HG02852 (cell line): ENCODE results near the gene MANBA.
"Not testable (repeated sequence)": the region's sequence is repeated elsewhere in the genome, so short reads cannot be mapped to it uniquely, and the experiment has no call there.

Source experiments
- ATAC-seq: cut with Tn5 transposase; IDR thresholded peaks from one replicate; pipeline ENCODE4 v1.9.1; 2021; ENCODE audit warnings: mild to moderate bottlenecking, moderate library complexity; ENCODE audit not compliant: unreplicated experiment

Gene MANBA

DNA sequence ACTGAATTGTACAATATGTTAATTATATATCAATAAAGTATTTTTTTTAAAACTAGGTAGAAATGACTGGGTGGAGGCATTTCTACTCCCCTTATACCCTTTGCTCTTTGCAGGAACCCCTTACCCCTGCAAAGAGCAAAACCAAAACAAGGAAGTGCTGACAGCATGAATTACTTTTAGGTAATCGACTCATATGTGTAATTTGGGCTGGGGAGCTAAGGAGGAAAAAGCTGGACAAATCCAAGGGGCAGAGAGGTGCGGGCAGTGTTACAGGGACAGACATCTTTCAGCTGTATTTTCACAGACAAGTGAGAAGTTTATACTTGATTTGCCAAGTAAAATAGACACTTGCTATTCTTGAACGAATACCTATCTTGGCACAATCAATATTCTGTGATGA, 35.5 kb downstream of the MANBA start:
- ATAC-seq: no peak

DNA sequence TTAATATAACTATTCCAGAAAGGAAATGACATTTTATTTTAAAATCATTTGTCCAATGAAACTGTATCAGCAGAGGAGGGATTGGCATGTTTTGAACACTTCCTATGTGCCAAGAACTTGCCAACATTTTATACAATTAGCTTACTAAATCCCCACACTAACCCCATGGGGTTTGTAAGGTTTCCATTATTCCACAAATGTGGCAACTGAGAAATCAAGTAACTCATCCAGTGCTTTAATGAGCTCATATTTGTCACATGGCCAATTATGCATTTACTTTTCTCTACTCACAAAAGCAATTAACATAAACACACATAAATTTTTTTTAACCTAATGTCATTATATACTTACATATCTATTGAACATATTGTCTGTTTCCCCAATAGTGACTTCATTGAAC, 37.3 kb downstream of the MANBA start:
- ATAC-seq: no peak

DNA sequence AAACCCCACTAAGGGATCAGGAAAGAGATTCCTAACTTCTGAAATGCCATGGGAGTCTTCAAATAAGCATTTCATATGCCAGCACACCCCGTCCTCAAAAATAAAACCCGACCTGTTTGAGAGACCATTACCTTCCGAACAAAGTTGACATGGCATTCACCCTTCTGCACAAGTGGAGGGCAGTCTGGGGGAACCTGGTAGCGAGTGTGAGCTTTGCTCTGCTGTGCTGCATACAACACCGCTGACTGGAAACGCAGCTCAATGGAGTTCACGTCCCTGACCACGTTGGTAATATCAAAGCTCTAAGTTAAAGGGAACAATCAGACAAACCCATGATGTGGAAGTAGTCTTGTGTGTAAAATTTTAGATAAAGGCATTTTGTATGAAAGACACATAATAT, 38.0 kb downstream of the MANBA start:
- no peak for ATAC-seq

DNA sequence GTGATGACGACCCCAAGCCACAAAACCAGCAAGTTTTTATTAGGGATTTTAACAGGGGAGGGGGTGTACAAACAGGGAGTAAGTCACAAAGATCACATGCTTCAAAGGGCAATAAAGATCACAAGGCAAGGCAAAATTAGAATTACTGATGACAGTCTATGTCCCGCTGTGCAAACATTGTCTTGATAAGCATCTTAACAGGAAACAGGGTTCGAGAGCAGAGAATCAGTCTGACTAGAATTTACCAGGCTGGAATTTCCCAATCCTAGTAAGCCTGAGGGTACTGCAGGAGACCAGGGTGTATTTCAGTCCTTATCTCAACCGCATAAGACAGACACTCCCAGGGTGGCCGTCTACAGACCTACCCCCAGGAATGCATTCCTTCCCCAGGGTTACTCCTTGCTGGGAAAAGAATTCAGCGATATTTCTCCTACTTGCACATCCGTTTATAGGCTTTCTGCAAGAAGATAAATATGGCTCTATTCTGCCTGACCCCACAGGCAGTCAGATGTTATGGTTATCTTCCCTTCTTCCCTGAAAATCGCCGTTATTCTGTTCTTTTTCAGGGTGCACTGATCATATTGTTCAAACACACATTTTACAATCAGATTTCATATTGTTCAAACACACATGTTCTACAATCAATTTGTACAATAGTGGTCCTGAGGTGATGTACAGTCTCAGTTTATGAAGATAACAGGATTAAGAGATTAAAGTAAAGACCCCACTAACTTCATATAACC, 41.8 kb downstream of the MANBA start:
- not testable (repeated sequence) for ATAC-seq

DNA sequence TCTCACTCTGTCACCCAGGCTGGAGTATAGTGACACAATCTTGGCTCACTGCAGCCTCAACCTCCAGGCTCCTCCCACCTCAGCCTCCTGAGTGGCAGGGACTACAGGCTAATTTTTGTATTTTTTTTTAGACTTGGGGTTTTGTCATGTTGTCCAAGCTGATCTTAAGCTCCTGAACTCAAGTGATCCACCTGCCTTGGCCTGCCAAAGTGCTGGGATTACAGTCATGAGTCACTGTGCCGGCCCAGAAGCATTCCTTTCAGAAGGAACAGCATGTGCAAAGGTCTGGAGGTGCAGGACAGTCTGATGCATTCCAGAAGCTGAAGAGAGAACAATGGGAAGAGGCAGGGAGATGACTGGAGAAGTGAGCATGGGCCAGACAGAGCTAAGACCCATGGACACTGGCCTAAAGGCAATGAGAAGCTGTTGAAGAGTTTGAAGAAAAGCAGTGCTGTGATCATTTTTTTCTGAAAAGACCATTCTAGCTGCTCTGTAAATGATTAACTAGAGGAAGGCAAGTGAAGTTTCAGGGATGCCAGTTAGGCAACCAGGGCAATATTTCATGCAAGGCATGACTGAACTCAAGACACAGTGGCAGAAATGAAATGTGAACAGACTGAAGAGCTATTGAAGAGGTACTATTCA, 43.2 kb downstream of the MANBA start:
- ATAC-seq: no peak

DNA sequence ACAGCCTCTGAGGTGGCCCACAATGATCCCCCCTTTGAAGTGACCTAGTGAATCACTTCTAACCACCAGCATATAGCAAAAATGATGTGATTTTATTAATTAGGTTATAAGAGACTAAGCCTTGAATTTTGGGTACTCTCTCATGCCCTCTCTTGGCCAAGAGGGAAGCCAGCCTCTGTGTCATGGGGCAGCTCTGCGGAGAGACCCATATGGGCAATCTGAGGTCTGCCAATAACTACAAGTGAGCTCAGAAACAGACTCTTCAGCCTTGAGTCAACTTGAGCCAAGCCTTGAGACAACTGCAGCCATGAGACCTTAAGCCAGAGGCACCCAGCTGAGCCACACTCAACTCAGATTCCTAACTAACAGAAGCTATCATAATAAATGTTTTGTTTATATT, 45.7 kb downstream of the MANBA start:
- no peak for ATAC-seq

DNA sequence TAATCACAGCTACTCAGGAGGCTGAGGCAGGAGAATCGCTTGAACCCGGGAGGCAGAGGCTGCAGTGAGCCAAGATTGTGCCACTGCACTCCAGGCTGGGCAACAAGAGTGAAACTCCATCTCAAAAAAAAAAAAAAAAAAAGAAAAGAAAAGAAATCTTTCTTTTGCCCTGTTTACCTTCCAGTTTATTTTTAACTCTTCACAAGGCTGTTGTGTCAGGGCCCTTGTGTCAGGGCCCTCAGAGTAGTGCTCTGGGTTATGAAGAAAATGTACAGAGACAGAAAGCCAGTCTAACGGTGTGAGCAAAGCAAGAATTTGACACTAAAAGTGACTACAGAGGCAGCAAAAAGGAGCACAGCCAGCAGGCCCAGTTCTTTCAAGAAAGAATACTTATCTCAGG, 47.0 kb downstream of the MANBA start:
- ATAC-seq: not testable (repeated sequence)

DNA sequence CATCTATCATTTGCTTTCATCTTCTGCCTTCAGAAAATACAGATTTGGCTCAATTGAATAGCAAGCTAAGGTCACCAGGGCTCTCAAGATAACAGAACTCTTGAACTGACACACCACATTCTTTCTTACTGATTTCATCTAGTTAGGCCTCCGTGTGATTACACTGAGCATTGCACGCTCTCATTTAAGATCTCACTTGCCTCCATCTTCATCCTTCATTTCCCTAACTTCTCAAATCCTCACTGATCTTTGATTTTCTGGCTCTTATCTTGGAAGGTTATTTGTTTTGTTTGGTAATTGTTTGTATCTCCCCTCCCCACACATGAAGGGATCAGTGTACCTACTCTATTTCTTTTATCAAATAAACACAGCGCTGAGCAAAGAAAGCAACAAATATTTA, 47.7 kb downstream of the MANBA start:
- no peak for ATAC-seq

DNA sequence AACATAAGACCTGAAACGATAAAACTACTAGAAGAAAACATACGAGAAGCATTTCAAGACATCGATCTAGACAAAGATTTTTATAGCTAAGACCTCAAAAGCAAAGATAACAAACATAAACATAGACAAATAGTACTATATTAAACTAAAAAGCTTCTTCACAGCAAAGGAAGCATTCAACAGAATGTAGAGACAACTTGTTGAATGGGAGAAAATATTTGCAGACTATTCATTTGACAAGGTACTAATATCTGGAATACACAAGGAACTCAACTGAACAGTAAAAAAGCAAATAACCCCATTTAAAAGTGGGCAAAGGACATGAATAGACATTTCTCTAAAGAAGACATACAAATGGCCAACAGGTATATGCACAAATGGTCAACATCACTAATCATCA, 49.8 kb downstream of the MANBA start:
- ATAC-seq: no peak

DNA sequence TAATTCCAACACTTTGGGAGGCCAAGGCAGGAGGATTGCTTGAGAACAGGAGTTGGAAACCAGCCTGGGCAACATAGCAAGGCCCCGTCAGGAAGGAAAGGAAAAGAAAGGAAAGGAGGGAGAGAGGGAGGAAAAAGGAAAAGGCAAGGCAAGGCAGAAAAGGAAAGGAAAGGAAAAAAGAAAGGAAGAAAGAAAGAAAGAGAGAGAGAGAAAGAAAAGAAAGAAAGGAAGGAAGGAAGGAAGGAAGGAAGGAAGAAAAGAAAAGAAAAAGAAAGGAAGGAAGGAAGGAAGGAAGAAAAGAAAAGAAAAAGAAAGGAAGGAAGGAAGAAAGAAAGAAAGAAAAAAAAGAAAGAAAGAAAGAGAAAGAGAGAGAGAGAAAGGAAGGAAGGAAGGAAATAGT, 51.7 kb downstream of the MANBA start:
- ATAC-seq: not testable (repeated sequence)

DNA sequence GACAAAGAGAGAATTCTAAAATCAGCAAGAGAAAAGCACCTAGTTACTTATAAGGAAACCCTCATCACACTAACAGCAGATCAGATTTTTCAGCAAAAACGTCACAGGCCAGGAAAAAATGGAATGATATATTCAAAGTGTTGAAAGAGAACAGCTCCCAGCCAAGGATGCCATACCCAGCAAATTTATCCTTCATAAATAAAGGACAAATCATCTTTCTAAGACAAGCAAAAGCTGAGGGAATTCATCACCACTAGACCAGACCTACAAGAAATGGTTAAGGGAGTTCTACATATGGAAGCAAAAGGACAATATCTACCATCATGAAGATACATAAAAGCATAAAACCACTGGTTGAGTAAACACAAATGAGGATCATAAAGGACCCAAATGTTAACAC, 53.6 kb downstream of the MANBA start:
- no peak for ATAC-seq

DNA sequence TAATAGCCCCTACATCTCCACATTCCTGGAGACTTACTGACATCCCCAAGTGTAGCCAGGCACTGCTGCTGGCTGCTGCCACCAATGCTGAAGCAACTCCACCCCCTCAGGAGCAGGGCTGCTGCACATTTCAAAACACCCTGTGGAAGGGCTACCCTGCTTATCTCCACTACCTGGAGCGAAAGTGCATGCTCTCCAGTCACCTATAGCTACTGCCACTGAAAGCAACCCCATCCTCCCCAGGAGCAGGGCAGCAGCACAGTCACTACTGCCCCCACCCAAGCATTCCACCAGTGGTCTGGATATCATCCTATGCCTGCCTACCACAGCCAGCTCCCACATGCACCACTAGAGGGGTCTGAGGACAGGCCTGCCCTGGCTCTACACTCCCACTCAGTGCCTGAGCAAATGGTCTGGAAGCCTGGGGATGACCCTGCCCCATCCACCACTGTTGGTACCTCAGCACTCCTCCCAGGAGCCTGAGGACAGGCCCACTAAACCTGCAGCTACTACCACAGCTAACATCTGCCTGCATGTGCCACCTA, 55.3 kb downstream of the MANBA start:
- no peak for ATAC-seq

DNA sequence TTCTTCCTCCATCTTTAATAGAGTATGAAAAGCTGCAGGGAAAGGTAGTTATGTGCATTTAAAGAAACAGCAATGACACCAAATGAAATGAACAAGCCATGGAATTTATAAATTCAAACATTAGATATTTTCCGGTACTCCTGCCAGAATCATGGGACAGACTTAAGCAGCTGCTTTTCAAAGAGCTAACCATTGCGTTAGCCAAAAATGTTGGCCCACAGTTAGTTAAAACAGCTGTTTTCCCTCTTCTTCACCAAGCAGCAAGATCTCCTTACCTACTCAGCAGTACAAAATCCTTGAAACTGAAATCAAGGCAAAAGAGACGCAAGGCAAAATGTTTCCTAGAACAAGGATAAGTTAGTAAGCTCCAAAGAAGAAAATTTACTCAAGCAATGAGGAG, 64.0 kb downstream of the MANBA start:
- no peak for ATAC-seq

DNA sequence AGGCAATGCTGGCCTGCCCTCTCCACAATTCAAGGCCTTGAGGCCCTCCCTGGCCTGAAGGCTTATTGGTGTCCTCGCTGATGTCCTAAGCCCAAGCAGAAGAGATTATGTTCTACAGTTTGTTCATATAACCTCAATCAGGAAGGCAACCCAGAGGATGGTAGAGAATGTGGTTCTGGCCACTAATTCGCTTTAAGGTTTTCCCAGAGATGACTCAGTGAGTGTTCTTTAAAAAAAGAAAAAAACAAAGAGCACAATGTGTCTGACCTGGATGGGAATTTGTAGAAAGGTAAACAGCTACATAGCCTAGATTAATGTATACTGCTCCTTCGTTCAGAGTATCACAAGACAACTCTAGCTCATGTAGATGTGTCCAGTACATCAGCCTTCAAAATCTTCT, 66.0 kb downstream of the MANBA start:
- ATAC-seq: no peak

DNA sequence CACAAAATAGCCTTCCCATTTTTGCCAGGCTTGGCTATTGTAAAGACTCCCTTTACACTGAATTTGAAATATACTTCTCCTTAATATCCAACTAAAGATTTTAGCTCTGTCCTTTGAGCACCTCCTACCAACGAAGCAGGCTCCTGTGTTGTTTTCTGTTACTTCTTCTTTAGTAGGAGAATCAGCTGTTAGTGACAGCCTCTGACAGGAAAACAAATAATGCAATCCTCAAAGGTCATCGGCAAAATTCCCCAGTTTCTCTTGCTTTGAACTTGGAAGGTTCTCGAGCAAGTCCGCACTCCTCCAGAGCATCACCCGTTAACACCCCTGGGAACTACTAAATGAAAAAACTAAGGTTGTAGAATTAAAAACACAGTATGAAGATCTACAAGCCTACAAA, 66.9 kb downstream of the MANBA start:
- ATAC-seq: no peak

DNA sequence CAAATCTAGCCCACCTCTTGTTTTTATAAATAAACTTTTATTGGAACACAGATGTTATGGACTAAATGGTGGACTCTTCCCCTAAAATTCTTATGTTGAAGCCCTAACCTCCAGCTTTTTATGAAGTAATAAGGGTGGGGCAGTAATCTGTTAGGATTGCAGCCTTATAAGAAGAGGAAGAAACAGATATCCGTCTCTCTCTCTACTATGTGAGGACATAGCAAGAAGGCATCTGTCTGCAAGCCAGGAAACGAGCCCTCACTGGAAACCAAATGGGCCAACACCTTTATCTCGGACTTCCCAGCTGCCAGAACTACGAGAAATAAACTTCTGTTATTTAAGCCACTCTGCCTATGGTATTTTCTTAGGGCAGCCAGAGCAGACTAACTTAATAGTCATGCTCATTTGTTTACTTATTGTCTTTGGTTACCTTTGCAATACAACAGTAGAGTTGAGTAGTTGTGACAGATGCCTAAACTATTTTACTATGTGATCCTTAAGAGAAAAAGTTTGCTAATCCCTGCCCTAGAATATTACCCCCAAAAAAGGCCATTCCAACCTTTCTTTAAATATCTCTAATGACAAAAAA, 67.4 kb downstream of the MANBA start:
- ATAC-seq: no peak

DNA sequence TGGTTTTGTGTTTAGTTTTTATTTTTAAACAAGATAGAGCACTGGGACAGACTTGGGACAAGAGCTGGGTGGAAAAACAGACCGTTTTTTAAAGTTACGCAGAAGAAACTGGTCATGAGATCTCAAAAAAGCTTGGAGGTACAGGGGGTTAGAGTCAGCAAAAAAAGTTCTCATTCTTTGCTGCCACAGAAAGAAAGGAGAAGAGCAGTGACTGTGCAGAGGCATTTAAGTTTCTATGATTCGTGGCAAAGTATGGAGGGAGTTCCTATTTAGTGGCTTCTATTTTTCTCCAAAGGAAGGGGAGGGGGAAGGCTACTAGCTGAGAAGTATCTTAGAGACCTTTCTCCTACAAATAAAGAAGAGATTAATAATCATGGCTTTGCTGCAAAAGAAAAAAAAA, 68.3 kb downstream of the MANBA start:
- no peak for ATAC-seq

DNA sequence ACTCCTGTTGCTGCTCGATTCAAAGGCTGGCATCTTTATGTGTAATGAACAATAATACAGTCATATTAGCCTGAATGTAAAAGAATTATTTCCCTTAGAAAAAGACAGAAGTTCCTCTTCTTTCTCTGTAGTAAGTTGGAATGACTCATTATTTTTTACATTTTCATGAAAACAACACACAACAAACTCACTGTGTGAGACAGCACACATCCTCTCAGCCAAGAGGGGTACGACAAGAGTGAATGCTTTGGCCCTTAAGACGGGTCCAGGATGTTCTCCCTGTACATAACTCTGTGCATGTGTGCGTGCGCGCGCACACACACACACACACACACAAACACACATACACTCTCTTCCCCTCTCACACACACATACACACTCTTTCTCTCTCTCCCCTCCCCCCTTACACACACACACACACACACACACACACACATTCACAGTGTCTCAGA, 72.8 kb downstream of the MANBA start:
- ATAC-seq: peak; percentile 38

DNA sequence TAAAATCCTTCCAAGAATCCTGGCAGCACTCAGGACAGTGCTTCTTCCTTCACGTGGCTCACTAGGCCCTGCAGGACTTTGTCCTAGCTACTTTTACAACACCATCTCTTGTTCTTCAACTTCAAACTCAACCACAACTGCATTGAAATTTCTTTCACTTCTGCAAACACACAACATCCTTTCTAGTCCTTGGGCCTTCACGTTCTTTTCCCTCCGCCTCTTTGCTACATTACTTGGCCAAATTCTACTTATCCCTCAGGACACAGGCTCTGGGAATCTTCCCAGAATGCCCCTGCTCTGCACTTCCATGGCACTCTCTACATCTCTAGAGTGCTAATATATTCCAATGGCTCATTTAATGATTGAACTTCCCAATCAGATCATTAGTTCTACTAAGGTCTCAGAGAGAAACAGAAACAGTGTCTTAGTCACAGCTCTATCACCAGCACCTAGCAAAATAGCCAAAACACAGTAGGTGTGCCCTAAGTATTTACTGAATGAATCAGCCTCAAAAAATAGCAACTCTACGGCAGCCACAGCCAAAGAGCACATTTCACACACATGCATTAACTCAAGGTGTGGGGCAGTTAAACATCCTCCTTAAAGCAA, 73.3 kb downstream of the MANBA start:
- ATAC-seq: peak; percentile 93

DNA sequence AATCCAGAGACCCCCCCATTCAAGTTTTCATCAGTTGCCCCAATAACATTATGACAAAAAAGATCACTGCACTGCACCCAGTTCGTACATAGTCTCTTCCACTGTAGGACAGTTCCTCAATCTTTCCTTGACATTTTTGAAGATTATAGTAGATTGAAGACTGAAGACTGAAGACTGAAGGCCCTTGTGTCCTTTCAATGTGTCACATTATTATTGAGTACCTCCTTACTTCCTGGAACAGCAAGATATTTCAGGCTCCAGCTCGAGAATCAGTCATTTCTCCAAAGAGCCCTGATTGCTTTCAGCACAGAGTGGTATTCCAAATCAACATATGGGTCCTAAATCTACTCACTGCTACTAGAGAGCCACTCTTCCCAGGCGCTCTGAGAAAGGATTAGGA, 75.0 kb downstream of the MANBA start:
- ATAC-seq: no peak

DNA sequence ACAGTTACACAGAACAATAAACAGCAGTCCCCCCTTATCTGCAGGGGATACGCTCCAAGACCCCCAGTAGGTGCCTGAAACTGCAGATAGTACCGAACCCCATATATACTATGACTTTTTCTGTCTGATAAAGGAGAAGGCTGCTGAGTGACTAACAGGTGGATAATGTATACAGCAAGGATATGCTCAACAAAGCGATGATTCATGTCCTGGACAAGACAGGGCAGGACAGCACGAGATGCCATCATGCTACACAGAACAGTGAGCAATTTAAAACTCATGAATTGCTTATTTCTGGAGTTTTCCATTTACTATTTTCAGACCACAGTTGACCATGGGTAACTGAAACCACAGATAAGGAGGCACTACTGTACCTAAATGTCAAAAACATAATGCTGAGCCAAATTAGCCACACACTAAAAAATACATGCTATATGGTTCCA, 76.1 kb downstream of the MANBA start:
- no peak for ATAC-seq
